Mucosa of rectum (tissue), 2 donors: ENCODE data around the gene TNFRSF4.
"Not testable (repeated sequence)": the region's sequence is repeated elsewhere in the genome, so short reads cannot be mapped to it uniquely, and the experiment has no call there.

ENCODE experiments used
- H3K27ac ChIP-seq, 2 donors: one replicate each; pipeline ENCODE4 v1.7.0; 2013; ENCODE audit warnings: inconsistent platforms in 2 of 2, low read depth in 2 of 2, low read length in 2 of 2
- H3K27me3 ChIP-seq, 2 donors: one replicate each; pipeline ENCODE4 v1.7.0; 2013; ENCODE audit warnings: low read length in 2 of 2; ENCODE audit not compliant: control insufficient read depth in 2 of 2, insufficient read depth in 2 of 2
- H3K36me3 ChIP-seq, 2 donors: one replicate each; pipeline ENCODE4 v1.7.0; 2013; ENCODE audit warnings: low read length in 2 of 2; ENCODE audit not compliant: control insufficient read depth in 2 of 2, insufficient read depth in 2 of 2
- H3K4me1 ChIP-seq, 2 donors: one replicate each; pipeline ENCODE4 v1.7.0; 2013; ENCODE audit warnings: low read length in 2 of 2, mild to moderate bottlenecking in 1 of 2; ENCODE audit not compliant: control insufficient read depth in 2 of 2, insufficient read depth in 2 of 2
- H3K4me3 ChIP-seq, 2 donors: one replicate each; pipeline ENCODE4 v1.7.0; 2013; ENCODE audit warnings: low read length in 2 of 2
- H3K9ac ChIP-seq, 2 donors: one replicate each; pipeline ENCODE4 v1.7.0; 2013; ENCODE audit warnings: low read length in 2 of 2, low read depth in 1 of 2, mild to moderate bottlenecking in 1 of 2
- H3K9me3 ChIP-seq, 2 donors: one replicate each; pipeline ENCODE4 v1.7.0; 2013; ENCODE audit warnings: low read length in 2 of 2; ENCODE audit not compliant: control insufficient read depth in 2 of 2
- donor health status: healthy.
- donor health status: Normal muscosa, but diverticular disease.

The TNFRSF4 gene

GRCh38 chr1:1195726-1196125 is 18.2 kb downstream of the TNFRSF4 start:
- not testable (repeated sequence) for H3K9ac ChIP-seq, H3K4me3 ChIP-seq, H3K4me1 ChIP-seq, H3K27me3 ChIP-seq, H3K27ac ChIP-seq, H3K36me3 ChIP-seq, H3K9me3 ChIP-seq

GRCh38 chr1:1194723-1195122 is 19.2 kb downstream of the TNFRSF4 start:
- H3K27ac ChIP-seq: no peak overlapping the region
- H3K4me1 ChIP-seq: no peaks in the 10 kb centered on the region
- no peaks in the 10 kb centered on the region for H3K36me3 ChIP-seq
- no peak overlapping the region for H3K9ac ChIP-seq
- H3K9me3 ChIP-seq: no peaks in the 10 kb centered on the region
- peaks cover 0 to 5% of the 10 kb centered on the region in 2 donors for H3K27me3 ChIP-seq
- no peak overlapping the region for H3K4me3 ChIP-seq

- no peak overlapping the region for H3K4me3 ChIP-seq
- no peak overlapping the region for H3K27ac ChIP-seq
- no peaks in the 10 kb centered on the region for H3K27me3 ChIP-seq
- no peak overlapping the region for H3K9ac ChIP-seq
- H3K36me3 ChIP-seq: no peaks in the 10 kb centered on the region
- H3K9me3 ChIP-seq: no peaks in the 10 kb centered on the region
- H3K4me1 ChIP-seq: no peaks in the 10 kb centered on the region
Observed at GRCh38 chr1:1191734-1192133, 22.2 kb downstream of the TNFRSF4 start.

GRCh38 chr1:1189111-1189510 is 24.8 kb downstream of the TNFRSF4 start:
- H3K27ac ChIP-seq: no peak overlapping the region
- no peaks in the 10 kb centered on the region for H3K36me3 ChIP-seq
- H3K4me1 ChIP-seq: no peaks in the 10 kb centered on the region
- H3K9me3 ChIP-seq: no peaks in the 10 kb centered on the region
- H3K27me3 ChIP-seq: no peaks in the 10 kb centered on the region
- H3K4me3 ChIP-seq: no peak overlapping the region
- no peak overlapping the region for H3K9ac ChIP-seq

GRCh38 chr1:1187938-1188337 is 26.0 kb downstream of the TNFRSF4 start:
- no peaks in the 10 kb centered on the region for H3K27me3 ChIP-seq
- no peak overlapping the region for H3K4me3 ChIP-seq
- no peak overlapping the region for H3K9ac ChIP-seq
- H3K9me3 ChIP-seq: no peaks in the 10 kb centered on the region
- no peaks in the 10 kb centered on the region for H3K4me1 ChIP-seq
- no peak overlapping the region for H3K27ac ChIP-seq
- H3K36me3 ChIP-seq: no peaks in the 10 kb centered on the region

GRCh38 chr1:1185101-1185765 is 28.7 kb downstream of the TNFRSF4 start:
- H3K9me3 ChIP-seq: no peaks in the 10 kb centered on the region
- H3K4me3 ChIP-seq: no peak overlapping the region
- H3K36me3 ChIP-seq: no peaks in the 10 kb centered on the region
- no peaks in the 10 kb centered on the region for H3K27me3 ChIP-seq
- H3K4me1 ChIP-seq: no peaks in the 10 kb centered on the region
- H3K27ac ChIP-seq: no peak overlapping the region
- H3K9ac ChIP-seq: no peak overlapping the region

GRCh38 chr1:1183833-1184775 is 29.8 kb downstream of the TNFRSF4 start:
- no peaks in the 10 kb centered on the region for H3K9me3 ChIP-seq
- H3K27me3 ChIP-seq: no peaks in the 10 kb centered on the region
- H3K4me1 ChIP-seq: no peaks in the 10 kb centered on the region
- H3K36me3 ChIP-seq: no peaks in the 10 kb centered on the region
- no peak overlapping the region for H3K4me3 ChIP-seq
- H3K9ac ChIP-seq: no peak overlapping the region
- no peak overlapping the region for H3K27ac ChIP-seq

- no peak overlapping the region for H3K4me3 ChIP-seq
- H3K9me3 ChIP-seq: no peaks in the 10 kb centered on the region
- no peak overlapping the region for H3K27ac ChIP-seq
- H3K4me1 ChIP-seq: no peaks in the 10 kb centered on the region
- H3K36me3 ChIP-seq: no peaks in the 10 kb centered on the region
- H3K9ac ChIP-seq: no peak overlapping the region
- no peaks in the 10 kb centered on the region for H3K27me3 ChIP-seq
Observed at GRCh38 chr1:1183221-1183747, 30.7 kb downstream of the TNFRSF4 start.

- H3K27me3 ChIP-seq: peaks cover 0 to 2% of the 10 kb centered on the region in 2 donors
- H3K4me3 ChIP-seq: no peak overlapping the region
- H3K9ac ChIP-seq: no peak overlapping the region
- H3K36me3 ChIP-seq: no peaks in the 10 kb centered on the region
- H3K9me3 ChIP-seq: no peaks in the 10 kb centered on the region
- no peaks in the 10 kb centered on the region for H3K4me1 ChIP-seq
- no peak overlapping the region for H3K27ac ChIP-seq
Observed at GRCh38 chr1:1182491-1183220, 31.3 kb downstream of the TNFRSF4 start.
